ENCODE measurements around the gene NFATC2IP.

Gene NFATC2IP

GRCh38 chr16:28950648-28951409, at the start of gene NFATC2IP:
Gene NFATC2IP, plus strand, starts transcription at chr16:28950937. Its CDS starts 75 bp downstream, at chr16:28951012.
- peak; percentile 99 for DNase-seq (ENCODE audit: low read depth in 3 of 3, low spot score in 1 of 3)

GRCh38 chr16:28901862-28902261, 48.9 kb upstream of the NFATC2IP start:
- no peak for DNase-seq (ENCODE audit: low read depth in 3 of 3, low spot score in 1 of 3)

- no peak for DNase-seq (ENCODE audit: low read depth in 3 of 3, low spot score in 1 of 3)
These were observed 47.8 kb upstream of the NFATC2IP start for GRCh38 chr16:28902909-28903308.

GRCh38 chr16:28903344-28904042, 47.2 kb upstream of the NFATC2IP start:
- DNase-seq (ENCODE audit: low read depth in 3 of 3, low spot score in 1 of 3): no peak

- no peak for DNase-seq (ENCODE audit: low read depth in 3 of 3, low spot score in 1 of 3)
These were observed 46.4 kb upstream of the NFATC2IP start for GRCh38 chr16:28904363-28904762.

- DNase-seq (ENCODE audit: low read depth in 3 of 3, low spot score in 1 of 3): no peak
These were observed 45.9 kb upstream of the NFATC2IP start for GRCh38 chr16:28904828-28905227.

- DNase-seq (ENCODE audit: low read depth in 3 of 3, low spot score in 1 of 3): no peak
These were observed 45.4 kb upstream of the NFATC2IP start for GRCh38 chr16:28905229-28905754.

GRCh38 chr16:28905800-28906372, 44.9 kb upstream of the NFATC2IP start:
- DNase-seq (ENCODE audit: low read depth in 3 of 3, low spot score in 1 of 3): no peak

GRCh38 chr16:28910086-28911031, 40.4 kb upstream of the NFATC2IP start:
- DNase-seq (ENCODE audit: low read depth in 3 of 3, low spot score in 1 of 3): no peak

GRCh38 chr16:28912558-28912957, 38.2 kb upstream of the NFATC2IP start:
- DNase-seq (ENCODE audit: low read depth in 3 of 3, low spot score in 1 of 3): no peak

GRCh38 chr16:28913946-28914724, 36.6 kb upstream of the NFATC2IP start:
- no peak for DNase-seq (ENCODE audit: low read depth in 3 of 3, low spot score in 1 of 3)

GRCh38 chr16:28915181-28915580, 35.6 kb upstream of the NFATC2IP start:
- no peak for DNase-seq (ENCODE audit: low read depth in 3 of 3, low spot score in 1 of 3)

GRCh38 chr16:28917095-28917494, 33.6 kb upstream of the NFATC2IP start:
- DNase-seq (ENCODE audit: low read depth in 3 of 3, low spot score in 1 of 3): no peak

- DNase-seq (ENCODE audit: low read depth in 3 of 3, low spot score in 1 of 3): no peak
These were observed 32.0 kb upstream of the NFATC2IP start for GRCh38 chr16:28918698-28919097.

- no peak for DNase-seq (ENCODE audit: low read depth in 3 of 3, low spot score in 1 of 3)
These were observed 27.5 kb upstream of the NFATC2IP start for GRCh38 chr16:28923231-28923587.

- no peak for DNase-seq (ENCODE audit: low read depth in 3 of 3, low spot score in 1 of 3)
These were observed 26.9 kb upstream of the NFATC2IP start for GRCh38 chr16:28923652-28924398.

GRCh38 chr16:28924399-28924761, 26.4 kb upstream of the NFATC2IP start:
- DNase-seq (ENCODE audit: low read depth in 3 of 3, low spot score in 1 of 3): no peak

- peak; percentile 80 to 99 (median 89) for DNase-seq (ENCODE audit: low read depth in 3 of 3, low spot score in 1 of 3)
These were observed 25.9 kb upstream of the NFATC2IP start, which contains the start of gene RABEP2 for GRCh38 chr16:28924762-28925385. Gene RABEP2, minus strand, starts transcription at chr16:28925238. Its CDS starts 75 bp downstream, at chr16:28925163.
